C4-2B (cell line): ENCODE measurements around the gene ANTXRL.

Experiments
- ZFX ChIP-seq: fragments of 450-650 bp; IDR thresholded peaks from 2 replicates; pipeline ENCODE4 v1.6.1; 2017
- TF ChIP-seq, protein P1 (sequence below): fragments of 450-650 bp; conservative IDR thresholded peaks from 2 replicates; pipeline ENCODE4 v1.5.1; 2017; ENCODE audit warnings: mild to moderate bottlenecking

DNA sequence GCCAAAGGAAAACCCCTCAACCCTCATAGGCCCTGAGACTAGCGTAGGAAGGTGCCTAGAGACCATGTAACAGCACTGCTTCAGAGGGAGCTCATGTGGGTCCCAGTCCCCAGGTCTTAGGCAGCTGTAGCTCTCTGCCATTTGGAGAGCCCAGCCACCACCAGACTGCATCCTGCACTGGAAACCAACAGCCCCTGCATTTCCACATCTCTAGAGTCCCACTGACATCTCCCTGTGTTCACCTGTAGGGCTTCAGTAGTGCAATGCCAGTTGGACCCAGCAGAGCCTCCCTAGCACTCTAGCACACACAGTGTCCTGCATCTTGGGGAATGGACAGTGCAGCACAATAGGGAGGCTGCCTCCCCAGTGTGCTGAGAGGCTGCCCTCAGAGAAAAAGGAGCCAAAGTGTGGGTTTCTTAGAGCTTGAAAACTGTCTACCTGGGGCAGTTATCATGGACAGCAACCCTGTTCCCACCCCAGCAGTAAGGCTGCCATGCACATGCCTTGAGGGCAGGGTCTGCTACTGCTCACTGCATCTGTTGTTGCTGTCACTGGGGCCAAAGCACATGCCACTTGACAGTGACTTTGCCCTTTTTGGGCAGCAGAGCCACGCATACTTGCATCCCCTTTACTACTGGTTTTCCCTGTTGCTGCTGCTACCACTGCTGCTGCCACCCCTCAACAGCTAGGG is 46.7 kb upstream of the ANTXRL start:
- TF ChIP-seq, protein P1, sequence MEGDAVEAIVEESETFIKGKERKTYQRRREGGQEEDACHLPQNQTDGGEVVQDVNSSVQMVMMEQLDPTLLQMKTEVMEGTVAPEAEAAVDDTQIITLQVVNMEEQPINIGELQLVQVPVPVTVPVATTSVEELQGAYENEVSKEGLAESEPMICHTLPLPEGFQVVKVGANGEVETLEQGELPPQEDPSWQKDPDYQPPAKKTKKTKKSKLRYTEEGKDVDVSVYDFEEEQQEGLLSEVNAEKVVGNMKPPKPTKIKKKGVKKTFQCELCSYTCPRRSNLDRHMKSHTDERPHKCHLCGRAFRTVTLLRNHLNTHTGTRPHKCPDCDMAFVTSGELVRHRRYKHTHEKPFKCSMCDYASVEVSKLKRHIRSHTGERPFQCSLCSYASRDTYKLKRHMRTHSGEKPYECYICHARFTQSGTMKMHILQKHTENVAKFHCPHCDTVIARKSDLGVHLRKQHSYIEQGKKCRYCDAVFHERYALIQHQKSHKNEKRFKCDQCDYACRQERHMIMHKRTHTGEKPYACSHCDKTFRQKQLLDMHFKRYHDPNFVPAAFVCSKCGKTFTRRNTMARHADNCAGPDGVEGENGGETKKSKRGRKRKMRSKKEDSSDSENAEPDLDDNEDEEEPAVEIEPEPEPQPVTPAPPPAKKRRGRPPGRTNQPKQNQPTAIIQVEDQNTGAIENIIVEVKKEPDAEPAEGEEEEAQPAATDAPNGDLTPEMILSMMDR, result no peak
- no peak for TF ChIP-seq ZFX
